ENCODE results near the gene GLIS1.

GRCh38 chr1:53640701-53641075, 98.3 kb downstream of the GLIS1 start:
- TF ChIP-seq CTCF (conservative IDR thresholded peaks at IDR 0.05 in 1 of 2, IDR thresholded peaks at IDR 0.05 in 1 of 2; ENCODE audit: extremely low read depth in 1 of 2, insufficient read depth in 1 of 2, low read depth in 1 of 2, low read length in 2 of 2), result no peak
- TF ChIP-seq EZH2 (IDR thresholded peaks at IDR 0.05; ENCODE audit: borderline replicate concordance, low read length), result no peak

Data from mammary epithelial cell (primary cell).